MCF 10A (cell line): ENCODE data around the gene ABHD17B. TPM values are rescaled to one million over a fixed set of nuclear protein-coding genes. Genes with fewer than 3 reads are reported as not detected.

Source experiments
- BruUV-seq: library from RNA; stranded (reverse); fragments of 400-500 nt; replicated peaks from 2 replicates; lab custom pipeline; 2021; lab: Mats Ljungman, UMichigan
- CTCF ChIA-PET: fragments of 300-600 bp; sonication (Branson Sonifier 250); formaldehyde crosslinking; extraction: SDS; loops from one replicate; lab custom pipeline; 2021; ENCODE audit warnings: antibody characterized with exemption, inconsistent platforms; lab: Yijun Ruan, JAX
- POLR2A ChIA-PET: fragments of 300-600, 350-650 bp; sonication (Branson Sonifier 250); formaldehyde crosslinking; extraction: SDS; loops from one replicate; lab custom pipeline; 2020; ENCODE audit warnings: antibody characterized with exemption, inconsistent platforms; lab: Yijun Ruan, JAX
- DNase-seq: peaks from one replicate; pipeline ENCODE4 v3.0.0-alpha.2; 2018; ENCODE audit not compliant: unreplicated experiment
- H3K27ac Mint-ChIP-seq: one replicate; pipeline ENCODE4 v1.8.0; 2022; ENCODE audit warnings: mild to moderate bottlenecking, low read depth, mixed read lengths; ENCODE audit not compliant: unreplicated experiment
- H3K27me3 Mint-ChIP-seq: one replicate; pipeline ENCODE4 v1.8.0; 2022; ENCODE audit warnings: mixed read lengths; ENCODE audit not compliant: insufficient read depth, unreplicated experiment
- H3K36me3 Mint-ChIP-seq: one replicate; pipeline ENCODE4 v1.8.0; 2022; ENCODE audit warnings: mild to moderate bottlenecking, moderate library complexity, mixed read lengths; ENCODE audit not compliant: insufficient read depth, unreplicated experiment
- H3K4me1 Mint-ChIP-seq: one replicate; pipeline ENCODE4 v1.8.0; 2022; ENCODE audit warnings: mixed read lengths; ENCODE audit not compliant: insufficient read depth, unreplicated experiment
- H3K4me3 Mint-ChIP-seq: one replicate; pipeline ENCODE4 v1.8.0; 2022; ENCODE audit warnings: mild to moderate bottlenecking, moderate library complexity, mixed read lengths; ENCODE audit not compliant: unreplicated experiment
- H3K9me3 Mint-ChIP-seq: one replicate; pipeline ENCODE4 v1.8.0; 2022; ENCODE audit warnings: mixed read lengths; ENCODE audit not compliant: unreplicated experiment
- intact Hi-C: fragments of 100-400 bp; cut with micrococcal nuclease; formaldehyde crosslinking; loops from 2 replicates; pipeline ENCODE4 v1.14.1; 2022
- total RNA-seq: library from RNA; stranded (reverse); gene quantifications from 2 replicates; pipeline ENCODE4 v1.2.3, GENCODE V29; 2022
- TF ChIP-seq, protein P1 (sequence below): fragments of 200-600 bp; IDR thresholded peaks from one replicate; pipeline ENCODE4 v1.8.0; 2022; ENCODE audit warnings: antibody characterized with exemption, mild to moderate bottlenecking; ENCODE audit not compliant: unreplicated experiment

ABHD17B gene
- total RNA-seq, 1 experiment from 2014 or later, result 10.5 TPM

GRCh38 chr9:71928806-71929205 is 17.8 kb upstream of the ABHD17B start:
- intact Hi-C loops, result no loop called here
- no peak for DNase-seq
- no peak overlapping the region for H3K4me3 Mint-ChIP-seq
- H3K27ac Mint-ChIP-seq, result peak overlapping the region; percentile 35
- no TSS peak for BruUV-seq
- ChIA-PET CTCF (interaction anchor here (1.1 kb wide), 1 partner anchor 110 kb away, joined by 4 read pairs; no protein-coding TSS in a partner anchor), POLR2A (interaction anchor here (10.2 kb wide), 1 partner anchor 16 kb away, joined by 78 read pairs; the partner anchor contains the start of genes ABHD17B and C9orf85)
- H3K9me3 Mint-ChIP-seq, result no peaks in the 10 kb centered on the region
- no peaks in the 10 kb centered on the region for H3K27me3 Mint-ChIP-seq
- TF ChIP-seq, protein P1, sequence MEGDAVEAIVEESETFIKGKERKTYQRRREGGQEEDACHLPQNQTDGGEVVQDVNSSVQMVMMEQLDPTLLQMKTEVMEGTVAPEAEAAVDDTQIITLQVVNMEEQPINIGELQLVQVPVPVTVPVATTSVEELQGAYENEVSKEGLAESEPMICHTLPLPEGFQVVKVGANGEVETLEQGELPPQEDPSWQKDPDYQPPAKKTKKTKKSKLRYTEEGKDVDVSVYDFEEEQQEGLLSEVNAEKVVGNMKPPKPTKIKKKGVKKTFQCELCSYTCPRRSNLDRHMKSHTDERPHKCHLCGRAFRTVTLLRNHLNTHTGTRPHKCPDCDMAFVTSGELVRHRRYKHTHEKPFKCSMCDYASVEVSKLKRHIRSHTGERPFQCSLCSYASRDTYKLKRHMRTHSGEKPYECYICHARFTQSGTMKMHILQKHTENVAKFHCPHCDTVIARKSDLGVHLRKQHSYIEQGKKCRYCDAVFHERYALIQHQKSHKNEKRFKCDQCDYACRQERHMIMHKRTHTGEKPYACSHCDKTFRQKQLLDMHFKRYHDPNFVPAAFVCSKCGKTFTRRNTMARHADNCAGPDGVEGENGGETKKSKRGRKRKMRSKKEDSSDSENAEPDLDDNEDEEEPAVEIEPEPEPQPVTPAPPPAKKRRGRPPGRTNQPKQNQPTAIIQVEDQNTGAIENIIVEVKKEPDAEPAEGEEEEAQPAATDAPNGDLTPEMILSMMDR, result no peak
- H3K4me1 Mint-ChIP-seq, result peaks cover 16% of the 10 kb centered on the region
- H3K36me3 Mint-ChIP-seq, result peaks cover 19% of the 10 kb centered on the region

DNA sequence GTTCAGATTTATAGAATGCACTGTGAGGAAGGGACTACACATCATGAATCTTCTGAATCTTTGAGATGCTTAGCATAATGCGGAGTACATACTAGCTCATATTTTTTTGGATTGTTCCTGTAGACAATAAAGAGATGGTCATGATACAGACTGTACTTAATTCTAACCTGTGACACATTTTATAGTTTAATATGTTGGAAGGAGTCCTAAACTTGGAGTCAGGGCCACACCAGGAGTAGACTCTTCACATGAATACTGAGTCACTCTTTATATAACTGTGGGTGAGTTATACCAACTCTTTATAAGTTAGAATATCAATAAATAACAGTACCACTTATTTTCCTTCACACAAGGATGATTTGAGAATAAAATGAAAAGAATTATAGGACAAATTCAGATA is 17.4 kb upstream of the ABHD17B start:
- Mint-ChIP-seq H3K27me3 (no peaks in the 10 kb centered on the region), H3K4me1 (peaks cover 16% of the 10 kb centered on the region), H3K9me3 (no peaks in the 10 kb centered on the region), H3K36me3 (peaks cover 20% of the 10 kb centered on the region), H3K4me3 (no peak overlapping the region), H3K27ac (no peak overlapping the region)
- TF ChIP-seq, protein P1, result no peak
- intact Hi-C loops, result no loop called here
- POLR2A ChIA-PET, result interaction anchor here (0.7 to 10.2 kb wide), 3 partner anchors 9 to 41 kb away, joined by 3 to 78 read pairs (median 10); partner anchors contain the start of genes ABHD17B and C9orf85
- CTCF ChIA-PET, result interaction anchor here (0.6 to 1.1 kb wide), 4 partner anchors 110 to 704 kb away, joined by 3 to 4 read pairs (median 4); no protein-coding TSS in a partner anchor
- no TSS peak for BruUV-seq
- no peak for DNase-seq

GRCh38 chr9:71925834-71926233 is 14.8 kb upstream of the ABHD17B start:
- Mint-ChIP-seq H3K36me3 (peaks cover 20% of the 10 kb centered on the region), H3K4me1 (peaks cover 29% of the 10 kb centered on the region), H3K4me3 (no peak overlapping the region), H3K27me3 (no peaks in the 10 kb centered on the region), H3K27ac (no peak overlapping the region), H3K9me3 (no peaks in the 10 kb centered on the region)
- POLR2A ChIA-PET, result interaction anchor here (0.9 to 10.2 kb wide), 2 partner anchors 11 to 13 kb away, joined by 3 to 78 read pairs; partner anchors contain the start of genes ABHD17B and C9orf85
- CTCF ChIA-PET, result interaction anchor here (0.6 to 1.1 kb wide), 5 partner anchors 12 to 589 kb away, joined by 3 to 4 read pairs (median 3); partner anchors contain the start of gene C9orf85
- intact Hi-C loops, result no loop called here
- TF ChIP-seq, protein P1, result no peak
- BruUV-seq, result no TSS peak
- no peak for DNase-seq

- POLR2A ChIA-PET, result interaction anchor here (1.3 to 10.2 kb wide), 2 partner anchors 11 to 101 kb away, joined by 5 to 78 read pairs; partner anchors contain the start of genes ABHD17B and C9orf85
- no peak for DNase-seq
- no peaks in the 10 kb centered on the region for H3K27me3 Mint-ChIP-seq
Observed at GRCh38 chr9:71924576-71924975, 13.6 kb upstream of the ABHD17B start.

More at GRCh38 chr9:71924576-71924975, 13.6 kb upstream of the ABHD17B start:
- TF ChIP-seq, protein P1, result no peak
- peak overlapping the region; percentile 33 for H3K27ac Mint-ChIP-seq
- peaks cover 26% of the 10 kb centered on the region for H3K4me1 Mint-ChIP-seq
- intact Hi-C loops, result no loop called here
- no peaks in the 10 kb centered on the region for H3K9me3 Mint-ChIP-seq
- H3K36me3 Mint-ChIP-seq, result peaks cover 20% of the 10 kb centered on the region
- CTCF ChIA-PET, result interaction anchor here (0.7 kb wide), 1 partner anchor 209 kb away, joined by 3 read pairs; no protein-coding TSS in a partner anchor
- H3K4me3 Mint-ChIP-seq, result no peak overlapping the region
- BruUV-seq, result no TSS peak
